ENCODE measurements around the gene BDKRB2. TPM values are rescaled to one million over a fixed set of nuclear protein-coding genes. Genes with fewer than 3 reads are reported as not detected.

The BDKRB2 gene
- total RNA-seq, 1 experiment from 2014 or later: 0.15 TPM

GRCh38 chr14:96194657-96195431 lies 9.8 kb upstream of the BDKRB2 start:
- H3K79me2 ChIP-seq (ENCODE audit: insufficient read depth, low read length): no peaks in the 10 kb centered on the region

More at GRCh38 chr14:96194657-96195431, 9.8 kb upstream of the BDKRB2 start:
- no peaks in the 10 kb centered on the region for H3K9me3 Mint-ChIP-seq
- Histone ChIP-seq H2AK5ac (ENCODE audit: insufficient read length, low read length) (no peak overlapping the region), H3K14ac (ENCODE audit: insufficient read depth, low read length) (no peak overlapping the region), H3K18ac (ENCODE audit: insufficient read length, low read depth, low read length) (no peak overlapping the region), H3K9me3 (ENCODE audit: control insufficient read depth, low read depth, low read length) (no peaks in the 10 kb centered on the region), H4K5ac (ENCODE audit: insufficient read length, low read depth, low read length) (no peak overlapping the region), H3K4ac (ENCODE audit: low read depth, low read length) (no peak overlapping the region), H2BK20ac (ENCODE audit: low read depth, low read length, poor library complexity, severe bottlenecking) (no peak overlapping the region), H2BK120ac (ENCODE audit: low read depth, low read length, poor library complexity, severe bottlenecking) (no peak overlapping the region), H3K9ac (ENCODE audit: extremely low read depth, insufficient read length, low read length) (no peak overlapping the region), H3K27me3 (ENCODE audit: insufficient read depth, low read length) (no peaks in the 10 kb centered on the region), H3K4me1 (ENCODE audit: insufficient read depth, low read length) (peaks cover 10% of the 10 kb centered on the region; the same call in 1 of the 2 replicates), H3K23me2 (ENCODE audit: insufficient read length, low read depth, low read length, poor library complexity, severe bottlenecking) (no peaks in the 10 kb centered on the region), H4K91ac (ENCODE audit: insufficient read length, low read depth, low read length) (no peak overlapping the region), H2BK5ac (ENCODE audit: insufficient read length, low read length) (no peak overlapping the region), H3T11ph (ENCODE audit: low read length) (no peak overlapping the region), H2AFZ (ENCODE audit: low read length) (no peak overlapping the region), H2BK15ac (ENCODE audit: low read depth, low read length) (no peak overlapping the region), H3K79me1 (ENCODE audit: insufficient read depth, low read depth, low read length, poor library complexity, severe bottlenecking) (no peaks in the 10 kb centered on the region), H3K56ac (ENCODE audit: insufficient read length, low read depth, low read length) (no peak overlapping the region), H3K23ac (ENCODE audit: insufficient read length, low read depth, low read length) (no peak overlapping the region), H4K20me1 (ENCODE audit: control insufficient read depth, insufficient read depth, insufficient read length) (no peaks in the 10 kb centered on the region), H4K8ac (replicated peaks; ENCODE audit: insufficient read length, low read depth, low read length) (no peak overlapping the region), H3K4me2 (ENCODE audit: insufficient read depth, insufficient read length, low read length) (no peak overlapping the region), H2BK12ac (ENCODE audit: insufficient read length, low read depth, low read length) (no peak overlapping the region), H3K27ac (ENCODE audit: insufficient read length, low read depth, low read length) (no peak overlapping the region)
- H3K27me3 Mint-ChIP-seq (ENCODE audit: low read depth): peaks cover 9% of the 10 kb centered on the region
- no peak for DNase-seq
- WGBS (ENCODE audit: extremely low coverage, insufficient read length, low lambda C conversion rate): no CpG with 5 or more reads among the region's 11 CpGs
- H3K36me3 Mint-ChIP-seq (ENCODE audit: insufficient read depth in 1 of 3, low read depth in 3 of 3): no peaks in the 10 kb centered on the region; a peak in 1 of 7 replicates
- TF ChIP-seq CTCF (conservative IDR thresholded peaks at IDR 0.05): no peak
- H3K4me1 Mint-ChIP-seq: peaks cover 47 to 48% of the 10 kb centered on the region in 2 experiments
- no peak overlapping the region for H3K4me3 Mint-ChIP-seq
- H3K27ac Mint-ChIP-seq: peak overlapping the region in 1 of 3 experiments; percentile 74; a peak in 2 of 7 replicates
